B cell (primary cell): ENCODE data around the gene TLCD2. TPM values are rescaled to one million over a fixed set of nuclear protein-coding genes. Genes with fewer than 3 reads are reported as not detected.

Experiments used
- ATAC-seq: fragments of 200-7000 bp; cut with Tn5 transposase; one replicate; pipeline ENCODE4 v1.10.0; 2021; ENCODE audit warnings: low read depth, mild to moderate bottlenecking, moderate number of reproducible peaks, moderate library complexity
- CTCF ChIA-PET: fragments of 350-600 bp; sonication (Branson Sonifier 250); formaldehyde crosslinking; loops from one replicate; lab custom pipeline; 2021; ENCODE audit warnings: antibody characterized with exemption, inconsistent platforms; lab: Charles Lee
- POLR2A ChIA-PET: fragments of 350-600 bp; sonication (Branson Sonifier 250); formaldehyde crosslinking; loops from one replicate; lab custom pipeline; 2021; ENCODE audit warnings: antibody characterized with exemption; lab: Charles Lee
- DNase-seq: peaks from one replicate; pipeline ENCODE4 v3.0.0; 2013
- H2AFZ ChIP-seq: 2 replicates; pipeline ENCODE4 v1.6.1; 2012; ENCODE audit warnings: mild to moderate bottlenecking, low read depth, low read length; ENCODE audit not compliant: insufficient read depth, poor library complexity, severe bottlenecking
- H3K27ac ChIP-seq, 2 donors: 1 replicate in 1 of 2; 2 replicates in 1 of 2; pipeline ENCODE4 v1.5.1; 2012 to 2013; ENCODE audit warnings: low read length in 2 of 2, mild to moderate bottlenecking in 2 of 2, moderate library complexity in 1 of 2
- H3K27me3 ChIP-seq, 4 experiments: fragments of 200-600 bp in 1 of 4; sonication (generic) in 1 of 4; replicated peaks in 1 of 4; 1 replicate in 2 of 4; 2 replicates in 2 of 4; pipeline versions ENCODE4 v1.6.1 to v1.7.0; 2013 to 2016; ENCODE audit warnings: low read length in 3 of 4, mild to moderate bottlenecking in 2 of 4, mixed read lengths in 1 of 4, moderate library complexity in 1 of 4; ENCODE audit not compliant: insufficient read depth in 4 of 4, control insufficient read depth in 3 of 4; ENCODE audit errors: control extremely low read depth in 1 of 4
- H3K36me3 ChIP-seq, 2 experiments: replicated peaks in 1 of 2; 1 replicate in 1 of 2; 2 replicates in 1 of 2; pipeline versions ENCODE4 v1.6.1 to v1.7.1; 2013; ENCODE audit warnings: low read length in 1 of 2; ENCODE audit not compliant: insufficient read depth in 2 of 2, control insufficient read depth in 1 of 2; ENCODE audit errors: control extremely low read depth in 1 of 2, extremely low read depth in 1 of 2
- H3K4me1 ChIP-seq, 2 donors: fragments of 200-600 bp in 1 of 2; sonication (generic) in 1 of 2; 1 replicate in 1 of 2; 2 replicates in 1 of 2; pipeline versions ENCODE4 v1.5.1 to v1.6.1; 2013 to 2017; ENCODE audit warnings: low read length in 2 of 2; ENCODE audit not compliant: control insufficient read depth in 2 of 2, insufficient read depth in 2 of 2
- H3K4me2 ChIP-seq: replicated peaks from 2 replicates; pipeline ENCODE3; 2012; ENCODE audit warnings: mild to moderate bottlenecking, low read depth, low read length; ENCODE audit not compliant: poor library complexity, severe bottlenecking
- H3K4me3 ChIP-seq, 5 experiments: fragments of 200-600 bp in 1 of 5; sonication (generic) in 1 of 5; 1 replicate in 3 of 5; 2 replicates in 2 of 5; pipeline versions ENCODE4 v1.5.1 to v1.7.0; 2011 to 2016; ENCODE audit warnings: low read length in 4 of 5, mild to moderate bottlenecking in 4 of 5, low read depth in 2 of 5, control low read depth in 1 of 5, moderate library complexity in 1 of 5; ENCODE audit not compliant: insufficient read depth in 1 of 5; ENCODE audit errors: control extremely low read depth in 1 of 5, extremely low read depth in 1 of 5
- H3K79me2 ChIP-seq: fragments of 200-600 bp; sonication (generic); one replicate; pipeline ENCODE4 v1.6.0; 2016; ENCODE audit warnings: low read length; ENCODE audit not compliant: control insufficient read depth, insufficient read depth
- H3K9ac ChIP-seq: fragments of 200-600 bp; sonication (generic); 2 replicates; pipeline ENCODE4 v1.6.1; 2017; ENCODE audit warnings: mild to moderate bottlenecking, low read length, moderate library complexity
- H3K9me3 ChIP-seq, 3 donors: one replicate each; pipeline versions ENCODE4 v1.6.1 to v1.7.1; 2013; ENCODE audit warnings: low read length in 2 of 3; ENCODE audit not compliant: control insufficient read depth in 2 of 3, insufficient read depth in 1 of 3; ENCODE audit errors: control extremely low read depth in 1 of 3
- H4K20me1 ChIP-seq: 2 replicates; pipeline ENCODE4 v1.6.0; 2012; ENCODE audit warnings: mild to moderate bottlenecking, low read length; ENCODE audit not compliant: insufficient read depth, control insufficient read depth, poor library complexity, severe bottlenecking
- H3K27ac Mint-ChIP-seq: one replicate; pipeline ENCODE4 v1.8.0; 2021; ENCODE audit warnings: mixed read lengths
- H3K27me3 Mint-ChIP-seq: one replicate; pipeline ENCODE4 v1.8.0; 2021; ENCODE audit warnings: mixed read lengths
- H3K4me1 Mint-ChIP-seq: one replicate; pipeline ENCODE4 v1.8.0; 2021; ENCODE audit warnings: mixed read lengths
- H3K4me3 Mint-ChIP-seq: one replicate; pipeline ENCODE4 v1.8.0; 2021; ENCODE audit warnings: mixed read lengths
- H3K9me3 Mint-ChIP-seq: one replicate; pipeline ENCODE4 v1.8.0; 2022; ENCODE audit warnings: mixed read lengths; ENCODE audit not compliant: insufficient read depth
- CTCF ChIP-seq: fragments of 200-600 bp; IDR thresholded peaks from one replicate; pipeline ENCODE4 v1.8.0; 2022; ENCODE audit warnings: antibody characterized with exemption, mild to moderate bottlenecking
- EZH2 ChIP-seq: IDR thresholded peaks from 2 replicates; pipeline ENCODE4 v1.6.1; 2012; ENCODE audit warnings: borderline replicate concordance, low read depth, mild to moderate bottlenecking, moderate library complexity, low read length; ENCODE audit not compliant: insufficient read depth, poor library complexity, severe bottlenecking
- WGBS: methylation state at CpG from one replicate; pipeline ENCODE4 v1.1.5; 2013; ENCODE audit warnings: missing lambda C conversion rate; ENCODE audit not compliant: insufficient coverage; 5-methylcytosine and 5-hydroxymethylcytosine counted together
- intact Hi-C: fragments of 100-400 bp; cut with micrococcal nuclease; formaldehyde crosslinking; loops from one replicate; pipeline ENCODE4 v1.10.0; 2022
- polyA plus RNA-seq: library from polyadenylated mRNA; depleted of rRNA; stranded (reverse); fragments of >200 nt; gene quantifications from 2 replicates; pipeline ENCODE4 v1.2.3, GENCODE V29; 2012
- total RNA-seq, 2 donors: library from RNA; stranded (reverse); fragments of 120-200 nt in 1 of 2; gene quantifications; 1 replicate in 1 of 2; 2 replicates in 1 of 2; pipeline versions ENCODE4 v1.2.3 to v1.2.4, GENCODE V29; 2013 to 2022

The TLCD2 gene
- total and polyA plus RNA-seq, 2 donors (not counting 1 experiment from before 2014, with no cell fraction given): 0.03 TPM; not detected in 1

- POLR2A ChIA-PET: interaction anchor here (0.6 kb wide), 1 partner anchor 25 kb away, joined by 4 read pairs; no protein-coding TSS in a partner anchor
These were observed 34.7 kb upstream of the TLCD2 start for GRCh38 chr17:1744551-1745512.

More at GRCh38 chr17:1744551-1745512, 34.7 kb upstream of the TLCD2 start:
- Histone ChIP-seq H3K4me1 (no peaks in the 10 kb centered on the region), H3K36me3 (no peaks in the 10 kb centered on the region), H3K4me2 (no peak overlapping the region), H3K79me2 (no peaks in the 10 kb centered on the region), H4K20me1 (no peaks in the 10 kb centered on the region), H2AFZ (no peak overlapping the region), H3K27me3 (no peaks in the 10 kb centered on the region), H3K9me3 (no peaks in the 10 kb centered on the region), H3K9ac (no peak overlapping the region), H3K4me3 (no peak overlapping the region), H3K27ac (no peak overlapping the region)
- Mint-ChIP-seq H3K27me3 (no peaks in the 10 kb centered on the region), H3K27ac (no peak overlapping the region), H3K9me3 (no peaks in the 10 kb centered on the region), H3K4me3 (no peak overlapping the region), H3K4me1 (no peaks in the 10 kb centered on the region)
- 96% methylated on average over 15 of the region's 29 CpGs for whole genome bisulfite sequencing
- TF ChIP-seq EZH2: no peak
- TF ChIP-seq CTCF: no peak
- ATAC-seq (no peak), DNase-seq (no peak)
- CTCF ChIA-PET: no interaction called here
- intact Hi-C loops: no loop called here
